Measurements from ENCODE around the gene MYH10. TPM values are rescaled to one million over a fixed set of nuclear protein-coding genes. Genes with fewer than 3 reads are reported as not detected.

MYH10 gene
- total and polyA plus RNA-seq, 2 experiments from 2014 or later = 46.8 to 69.5 TPM

DNA sequence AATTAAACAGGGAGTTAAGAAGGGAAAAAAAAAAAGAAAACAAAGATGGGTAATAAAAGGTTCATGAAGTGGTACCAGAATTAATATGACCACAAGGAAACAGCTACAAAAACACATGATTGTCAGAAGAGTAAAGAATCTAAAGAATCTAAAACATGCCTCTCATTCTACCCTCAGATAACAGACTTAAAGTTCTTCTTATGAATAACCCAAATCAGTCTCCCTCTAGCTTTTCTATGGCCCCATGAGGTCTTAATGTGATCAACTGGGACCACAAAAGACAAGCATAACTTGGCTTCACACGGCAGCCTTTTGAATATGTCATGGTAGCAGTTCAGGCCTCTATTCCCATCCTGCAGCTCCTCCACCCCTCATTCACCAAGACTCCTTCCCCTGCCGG, 6.9 kb downstream of the MYH10 start:
- no peak overlapping the region for H3K27ac ChIP-seq

DNA sequence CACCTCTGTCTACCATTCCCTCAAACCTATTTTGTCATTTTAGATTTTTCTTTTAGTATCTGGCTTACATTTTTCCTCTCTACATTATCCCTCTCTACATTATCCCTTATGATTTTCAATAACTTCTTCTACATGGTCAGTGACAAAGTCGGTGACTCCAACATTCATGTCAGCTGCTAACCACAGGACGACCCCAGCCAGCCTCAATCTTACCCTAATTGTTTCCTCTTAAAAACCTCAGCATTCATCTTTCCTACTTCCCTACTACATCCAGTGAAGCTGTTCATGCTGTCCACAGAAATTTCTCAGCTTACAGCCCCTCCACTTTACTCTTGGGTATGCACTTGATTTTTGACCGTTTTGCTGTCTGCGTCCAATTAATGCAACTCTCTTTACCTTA, 8.3 kb downstream of the MYH10 start:
- in situ Hi-C loops (cut with MboI) = no loop called here
- Histone ChIP-seq H3K27me3 (replicated peaks; ENCODE audit: insufficient read depth) (no peaks in the 10 kb centered on the region), H3K4me3 (no peak overlapping the region), H3K79me2 (ENCODE audit: insufficient read depth) (peaks cover 95% of the 10 kb centered on the region), H3K9me2 (ENCODE audit: insufficient read depth) (no peaks in the 10 kb centered on the region), H3K27ac (no peak overlapping the region), H3F3A (ENCODE audit: insufficient read depth) (peaks cover 6% of the 10 kb centered on the region; the same call in 1 of the 2 replicates), H3K36me3 (ENCODE audit: low read depth) (0 out of 2 replicates have a peak, but pooled peaks cover 7% of the 10 kb centered on the region), H2AFZ (no peak overlapping the region), H3K4me2 (ENCODE audit: unreplicated experiment) (no peak overlapping the region), H3K9ac (no peak overlapping the region), H4K20me1 (ENCODE audit: insufficient read depth) (no peaks in the 10 kb centered on the region), H3K4me1 (ENCODE audit: insufficient read depth) (peaks cover 11% of the 10 kb centered on the region; the same call in 1 of the 2 replicates), H3K9me3 (ENCODE audit: low read depth) (no peaks in the 10 kb centered on the region)
- DNase-seq = no peak
- 97 to 99% methylated on average over 4 of the region's 4 CpGs for WGBS, 2 experiments (ENCODE audit: low coverage in 1 of 2, low lambda C conversion rate in 2 of 2, missing lambda C conversion rate in 2 of 2)
- TF ChIP-seq EZH2phosphoT487 (IDR thresholded peaks at IDR 0.05; ENCODE audit: insufficient read depth, low read depth) (no peak), EZH2 (IDR thresholded peaks at IDR 0.05; ENCODE audit: insufficient read depth, poor library complexity, severe bottlenecking) (no peak)

More for the DNA sequence above, 6.9 kb downstream of the MYH10 start:
- WGBS, 2 experiments (ENCODE audit: low coverage in 1 of 2, low lambda C conversion rate in 2 of 2, missing lambda C conversion rate in 2 of 2) = 89 to 97% methylated on average over 2 of the region's 2 CpGs
- Histone ChIP-seq H3K4me1 (ENCODE audit: insufficient read depth) (peaks cover 16% of the 10 kb centered on the region), H3K27me3 (replicated peaks; ENCODE audit: insufficient read depth) (no peaks in the 10 kb centered on the region), H3K9me2 (ENCODE audit: insufficient read depth) (no peaks in the 10 kb centered on the region), H3K36me3 (ENCODE audit: low read depth) (0 out of 2 replicates have a peak, but pooled peaks cover 7% of the 10 kb centered on the region), H3F3A (ENCODE audit: insufficient read depth) (peaks cover 6% of the 10 kb centered on the region), H2AFZ (no peak overlapping the region), H3K9me3 (ENCODE audit: low read depth) (no peaks in the 10 kb centered on the region), H3K4me2 (ENCODE audit: unreplicated experiment) (no peak overlapping the region), H3K9ac (no peak overlapping the region), H3K4me3 (no peak overlapping the region), H4K20me1 (ENCODE audit: insufficient read depth) (no peaks in the 10 kb centered on the region), H3K79me2 (ENCODE audit: insufficient read depth) (peaks cover 98% of the 10 kb centered on the region)
- in situ Hi-C loops (cut with MboI) = no loop called here
- TF ChIP-seq EZH2 (IDR thresholded peaks at IDR 0.05; ENCODE audit: insufficient read depth, poor library complexity, severe bottlenecking) (no peak), EZH2phosphoT487 (IDR thresholded peaks at IDR 0.05; ENCODE audit: insufficient read depth, low read depth) (no peak)
- DNase-seq = no peak

DNA sequence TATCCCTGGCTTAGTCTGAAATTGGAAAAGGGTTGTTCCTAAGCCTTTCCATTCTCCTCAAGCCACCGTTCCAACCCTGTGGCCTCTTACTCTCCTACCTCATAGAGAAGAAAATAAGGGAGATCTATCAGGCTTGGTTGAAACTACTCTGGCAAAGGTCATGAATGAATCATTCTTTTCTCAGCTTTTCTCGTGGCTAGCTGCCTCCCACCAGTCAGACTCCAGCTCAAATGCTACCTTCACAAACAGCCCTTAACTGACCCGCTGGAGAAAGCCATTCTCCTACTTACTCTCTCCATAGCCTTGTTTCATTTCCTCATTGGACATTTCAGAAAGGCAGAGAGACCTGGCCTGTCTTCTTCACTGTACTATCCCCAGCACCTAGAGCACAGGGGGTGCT, 8.9 kb downstream of the MYH10 start:
- DNase-seq = peak; percentile 53
- TF ChIP-seq EZH2phosphoT487 (IDR thresholded peaks at IDR 0.05; ENCODE audit: insufficient read depth, low read depth) (no peak), EZH2 (IDR thresholded peaks at IDR 0.05; ENCODE audit: insufficient read depth, poor library complexity, severe bottlenecking) (no peak)
- peaks cover 6% of the 10 kb centered on the region; the same call in 1 of the 2 replicates for H3F3A ChIP-seq (ENCODE audit: insufficient read depth)
- peaks cover 95% of the 10 kb centered on the region for H3K79me2 ChIP-seq (ENCODE audit: insufficient read depth)
- 51 to 68% methylated on average over 2 to 3 of the region's 3 CpGs for WGBS, 2 experiments (ENCODE audit: low coverage in 1 of 2, low lambda C conversion rate in 2 of 2, missing lambda C conversion rate in 2 of 2)
- H3K9ac ChIP-seq = no peak overlapping the region
- H3K4me2 ChIP-seq (ENCODE audit: unreplicated experiment) = no peak overlapping the region
- H3K4me3 ChIP-seq = no peak overlapping the region
- H3K9me2 ChIP-seq (ENCODE audit: insufficient read depth) = no peaks in the 10 kb centered on the region
- H3K4me1 ChIP-seq (ENCODE audit: insufficient read depth) = peaks cover 11% of the 10 kb centered on the region; the same call in 1 of the 2 replicates
- no peaks in the 10 kb centered on the region for H4K20me1 ChIP-seq (ENCODE audit: insufficient read depth)
- no peak overlapping the region for H3K27ac ChIP-seq
- H3K36me3 ChIP-seq (ENCODE audit: low read depth) = 0 out of 2 replicates have a peak, but pooled peaks cover 7% of the 10 kb centered on the region
- in situ Hi-C loops (cut with MboI) = no loop called here
- H3K9me3 ChIP-seq (ENCODE audit: low read depth) = no peaks in the 10 kb centered on the region
- H2AFZ ChIP-seq = no peak overlapping the region
- H3K27me3 ChIP-seq (replicated peaks; ENCODE audit: insufficient read depth) = no peaks in the 10 kb centered on the region

DNA sequence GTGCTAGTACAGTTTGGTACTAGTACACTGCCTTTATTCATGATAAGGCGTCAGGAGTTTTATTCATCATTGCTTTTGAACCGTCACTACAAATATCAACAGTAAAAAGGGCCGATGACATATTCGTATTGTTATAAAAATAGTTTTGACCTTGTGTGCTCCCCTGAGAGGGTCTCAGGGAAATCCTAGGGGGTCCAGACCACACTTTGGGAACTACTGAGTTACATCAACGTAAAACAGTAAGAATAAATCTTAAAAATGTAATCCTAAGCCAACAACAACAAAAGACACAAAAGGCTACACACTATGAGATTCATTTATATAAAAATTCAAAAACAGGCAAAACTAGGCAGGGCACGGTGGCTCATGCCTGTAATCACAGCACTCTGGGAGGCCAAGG, 11.2 kb downstream of the MYH10 start:
- Histone ChIP-seq H3K27ac (no peak overlapping the region), H3K9ac (no peak overlapping the region), H3K27me3 (replicated peaks; ENCODE audit: insufficient read depth) (no peaks in the 10 kb centered on the region), H3K4me2 (ENCODE audit: unreplicated experiment) (no peak overlapping the region), H4K20me1 (ENCODE audit: insufficient read depth) (no peaks in the 10 kb centered on the region), H3K4me1 (ENCODE audit: insufficient read depth) (peaks cover 15% of the 10 kb centered on the region), H3K4me3 (no peak overlapping the region), H3K9me2 (ENCODE audit: insufficient read depth) (no peaks in the 10 kb centered on the region), H3K79me2 (ENCODE audit: insufficient read depth) (peaks cover 94% of the 10 kb centered on the region), H2AFZ (no peak overlapping the region), H3K36me3 (ENCODE audit: low read depth) (0 out of 2 replicates have a peak, but pooled peaks cover 7% of the 10 kb centered on the region), H3F3A (ENCODE audit: insufficient read depth) (peaks cover 6% of the 10 kb centered on the region; the same call in 1 of the 2 replicates), H3K9me3 (ENCODE audit: low read depth) (no peaks in the 10 kb centered on the region)
- TF ChIP-seq EZH2 (IDR thresholded peaks at IDR 0.05; ENCODE audit: insufficient read depth, poor library complexity, severe bottlenecking) (no peak), EZH2phosphoT487 (IDR thresholded peaks at IDR 0.05; ENCODE audit: insufficient read depth, low read depth) (no peak)
- WGBS, 2 experiments (ENCODE audit: low coverage in 1 of 2, low lambda C conversion rate in 2 of 2, missing lambda C conversion rate in 2 of 2) = 96 to 97% methylated on average over 6 of the region's 6 CpGs
- no peak for DNase-seq
- in situ Hi-C loops (cut with MboI) = no loop called here
